Mucosa of descending colon (tissue), 3 donors: ENCODE measurements around the gene MYB. TPM values are rescaled to one million over a fixed set of nuclear protein-coding genes. Genes with fewer than 3 reads are reported as not detected.

ENCODE experiments used
- ATAC-seq: fragments of 200-7000 bp; cut with Tn5 transposase; one replicate; pipeline ENCODE4 v1.9.1; 2020; ENCODE audit warnings: mild to moderate bottlenecking, moderate library complexity
- DNase-seq, 3 donors: peaks; one replicate each; pipeline ENCODE4 v3.0.0-alpha.2; 2020
- H3K36me3 ChIP-seq: fragments of 200-600 bp; one replicate; pipeline ENCODE4 v1.8.0; 2021; ENCODE audit warnings: low read depth, mild to moderate bottlenecking
- H3K4me1 ChIP-seq: fragments of 200-600 bp; one replicate; pipeline ENCODE4 v1.8.0; 2021; ENCODE audit warnings: low read depth, mild to moderate bottlenecking
- H3K4me3 ChIP-seq: fragments of 200-600 bp; one replicate; pipeline ENCODE4 v1.8.0; 2021; ENCODE audit warnings: mild to moderate bottlenecking
- H3K9me3 ChIP-seq: fragments of 200-600 bp; one replicate; pipeline ENCODE4 v1.8.0; 2021; ENCODE audit warnings: mild to moderate bottlenecking
- intact Hi-C, 2 donors: fragments of 100-400 bp; cut with DNase I in 1 of 2; cut with micrococcal nuclease in 1 of 2; formaldehyde crosslinking; loops; one replicate each; pipeline versions ENCODE4 v1.11.0 to v1.11.1; 2022; cut with DNase I, micrococcal nuclease
- long read RNA-seq, 2 donors: library from polyadenylated mRNA; unstranded; transcript quantifications; one replicate each; pipeline ENCODE4 v2.0.0, GENCODE V29; 2019 to 2021
- total RNA-seq, 3 donors: library from RNA; stranded (reverse); fragmentation: NEBNext Ultra II Directional in 2 of 3; extraction: Animal tissue kit (Norgen Biotek cat#: 25700) in 2 of 3; gene quantifications; one replicate each; pipeline versions ENCODE4 v1.2.1 to v1.2.4, GENCODE V29; 2021 to 2023
- TF ChIP-seq, protein P1 (sequence below): fragments of 200-600 bp; IDR thresholded peaks from one replicate; pipeline ENCODE4 v1.8.0; 2022; ENCODE audit warnings: antibody characterized with exemption, mild to moderate bottlenecking
- donor health status: DM: no; HTN: no; CAD: no; lungs with moderate emphysema.
- donor health status: DM: no; HTN: no; CAD: no.
- donor health status: DM: no; HTN: yes; CAD: no.

Gene MYB
- 10 to 100 TPM; 26.5 to 82.8 (median 56.3) TPM for total RNA-seq
- long read RNA-seq, donor 1, transcript MYB-205 (15 exons, 3,302 nt) = major isoform, 8 of 13 reads
- long read RNA-seq, donor 1, partial matches to known transcripts = 1 of 13 reads
- long read RNA-seq, donor 1, other reads (novel, unspliced or antisense) = 1 of 13 reads
- long read RNA-seq, donor 2, partial matches to known transcripts = 2 of 7 reads
- long read RNA-seq, donor 2, other reads (novel, unspliced or antisense) = 4 of 7 reads

DNA sequence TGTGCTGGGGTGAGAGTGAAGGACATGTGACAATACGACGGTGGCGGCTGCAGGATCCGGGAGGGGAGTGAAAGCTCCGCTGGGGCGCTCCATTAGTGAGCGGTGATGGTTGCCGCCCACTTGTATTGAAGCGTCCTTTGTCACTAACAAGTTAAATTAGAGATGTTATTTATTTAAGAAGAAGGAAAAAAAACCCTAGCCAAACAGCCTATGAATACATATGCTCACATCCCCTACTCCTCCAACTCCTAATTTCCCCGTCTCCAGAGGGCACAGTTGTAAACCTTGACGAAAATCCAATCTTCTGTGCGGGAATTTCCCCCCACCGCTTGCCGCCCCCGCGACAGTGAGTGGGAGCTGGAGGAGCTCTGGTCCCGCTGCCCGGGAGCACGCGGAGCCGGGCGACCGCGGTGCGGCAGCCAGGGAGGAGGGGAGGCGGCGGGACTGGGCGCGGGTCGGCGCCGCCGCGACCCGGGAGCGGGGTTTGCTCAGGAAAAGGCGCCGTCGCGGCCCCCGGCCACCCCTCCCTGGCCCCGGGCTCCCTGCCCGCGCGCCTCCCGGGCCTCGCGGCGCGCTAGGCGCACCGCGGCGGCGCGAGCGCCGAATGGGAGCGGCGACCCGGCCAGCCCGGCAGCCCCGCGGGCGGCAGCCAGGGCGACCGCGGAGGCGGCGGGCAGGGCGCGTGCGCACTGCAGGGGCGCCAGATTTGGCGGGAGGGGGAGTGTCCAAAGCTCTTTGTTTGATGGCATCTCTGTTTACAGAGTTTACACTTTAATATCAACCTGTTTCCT lies at the start of gene MYB:
TSS of gene MYB (plus strand) at position 767 of the 791 bp plus-strand sequence. CDS start 206 bp downstream, outside the sequence.
- no peaks in the 10 kb centered on the region for H3K9me3 ChIP-seq
- TF ChIP-seq, protein P1, sequence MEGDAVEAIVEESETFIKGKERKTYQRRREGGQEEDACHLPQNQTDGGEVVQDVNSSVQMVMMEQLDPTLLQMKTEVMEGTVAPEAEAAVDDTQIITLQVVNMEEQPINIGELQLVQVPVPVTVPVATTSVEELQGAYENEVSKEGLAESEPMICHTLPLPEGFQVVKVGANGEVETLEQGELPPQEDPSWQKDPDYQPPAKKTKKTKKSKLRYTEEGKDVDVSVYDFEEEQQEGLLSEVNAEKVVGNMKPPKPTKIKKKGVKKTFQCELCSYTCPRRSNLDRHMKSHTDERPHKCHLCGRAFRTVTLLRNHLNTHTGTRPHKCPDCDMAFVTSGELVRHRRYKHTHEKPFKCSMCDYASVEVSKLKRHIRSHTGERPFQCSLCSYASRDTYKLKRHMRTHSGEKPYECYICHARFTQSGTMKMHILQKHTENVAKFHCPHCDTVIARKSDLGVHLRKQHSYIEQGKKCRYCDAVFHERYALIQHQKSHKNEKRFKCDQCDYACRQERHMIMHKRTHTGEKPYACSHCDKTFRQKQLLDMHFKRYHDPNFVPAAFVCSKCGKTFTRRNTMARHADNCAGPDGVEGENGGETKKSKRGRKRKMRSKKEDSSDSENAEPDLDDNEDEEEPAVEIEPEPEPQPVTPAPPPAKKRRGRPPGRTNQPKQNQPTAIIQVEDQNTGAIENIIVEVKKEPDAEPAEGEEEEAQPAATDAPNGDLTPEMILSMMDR = no peak
- DNase-seq (peak; percentile 81 to 90 (median 85)), ATAC-seq (peak; percentile 74)
- H3K36me3 ChIP-seq = no peaks in the 10 kb centered on the region
- intact Hi-C loops = no loop called here
- peak within 1 kb of the TSS; percentile 56 for H3K4me3 ChIP-seq
- peaks cover 4% of the 10 kb centered on the region for H3K4me1 ChIP-seq

DNA sequence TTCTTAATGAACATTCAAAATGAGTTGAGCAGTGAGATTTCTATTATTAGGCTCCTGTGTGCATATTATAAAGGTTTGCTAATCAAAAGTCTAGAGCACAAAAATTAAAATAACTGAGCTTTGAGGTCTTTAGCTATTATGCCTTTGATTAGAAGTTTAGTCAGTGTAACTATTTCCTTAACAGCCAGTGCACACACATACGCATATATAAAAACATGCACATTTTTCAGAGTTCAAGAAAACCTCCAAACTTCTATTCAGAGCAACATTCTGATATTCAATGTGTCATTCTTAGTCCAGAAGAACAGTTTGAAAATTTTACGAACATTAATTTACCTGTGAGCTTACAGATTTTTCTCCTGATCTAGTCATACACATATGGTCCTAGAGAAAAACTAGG lies 48.3 kb upstream of the MYB start:
- Histone ChIP-seq H3K9me3 (no peaks in the 10 kb centered on the region), H3K4me3 (no peak overlapping the region), H3K4me1 (no peaks in the 10 kb centered on the region), H3K36me3 (no peaks in the 10 kb centered on the region)
- DNase-seq = no peak
- intact Hi-C loops = no loop called here
- no peak for ATAC-seq
- TF ChIP-seq, protein P1 = no peak

DNA sequence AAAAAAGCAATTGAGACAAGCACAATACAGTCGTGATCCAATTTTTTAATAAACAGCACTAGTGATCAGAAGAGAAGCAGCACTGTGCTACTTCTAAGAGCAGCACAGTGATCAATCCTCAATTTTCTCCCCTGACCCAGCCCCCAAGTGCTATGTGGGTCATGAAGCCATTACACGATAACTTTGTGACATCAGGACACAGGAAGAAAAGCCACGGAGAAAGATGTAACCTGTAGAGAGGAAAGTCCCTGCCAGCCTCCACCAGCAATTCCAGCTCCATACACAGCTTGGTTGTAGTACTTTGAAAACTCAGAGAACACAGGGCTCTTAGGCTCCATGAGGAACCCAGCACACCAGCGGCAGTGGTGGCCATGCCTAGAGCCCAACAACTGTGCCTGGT lies 45.3 kb upstream of the MYB start:
- ATAC-seq = no peak
- no peaks in the 10 kb centered on the region for H3K9me3 ChIP-seq
- no peaks in the 10 kb centered on the region for H3K4me1 ChIP-seq
- H3K4me3 ChIP-seq = no peak overlapping the region
- intact Hi-C loops = no loop called here
- no peak for DNase-seq
- no peaks in the 10 kb centered on the region for H3K36me3 ChIP-seq
- TF ChIP-seq, protein P1 = no peak

DNA sequence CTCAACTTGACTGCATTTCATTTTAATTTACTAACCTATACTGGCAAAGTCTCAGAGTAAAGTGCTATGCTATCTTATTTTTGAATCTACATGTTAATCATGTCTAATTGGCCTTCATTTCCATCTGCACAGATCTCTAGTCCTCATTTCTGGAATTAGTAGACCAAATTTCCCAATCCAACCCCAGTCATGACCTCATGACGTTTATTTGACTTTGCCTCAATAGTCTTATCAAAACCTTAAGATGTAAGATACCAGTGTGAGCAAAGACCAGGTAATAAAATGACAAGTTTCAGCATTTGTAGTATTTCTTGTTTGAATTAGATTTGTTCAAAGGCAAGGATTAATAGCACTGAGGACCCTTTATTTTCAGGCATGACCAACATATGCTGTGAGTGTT lies 43.3 kb upstream of the MYB start:
- H3K9me3 ChIP-seq = no peaks in the 10 kb centered on the region
- intact Hi-C loops = no loop called here
- no peak overlapping the region for H3K4me3 ChIP-seq
- H3K4me1 ChIP-seq = no peaks in the 10 kb centered on the region
- no peaks in the 10 kb centered on the region for H3K36me3 ChIP-seq
- no peak for DNase-seq
- ATAC-seq = no peak
- TF ChIP-seq, protein P1 = no peak

DNA sequence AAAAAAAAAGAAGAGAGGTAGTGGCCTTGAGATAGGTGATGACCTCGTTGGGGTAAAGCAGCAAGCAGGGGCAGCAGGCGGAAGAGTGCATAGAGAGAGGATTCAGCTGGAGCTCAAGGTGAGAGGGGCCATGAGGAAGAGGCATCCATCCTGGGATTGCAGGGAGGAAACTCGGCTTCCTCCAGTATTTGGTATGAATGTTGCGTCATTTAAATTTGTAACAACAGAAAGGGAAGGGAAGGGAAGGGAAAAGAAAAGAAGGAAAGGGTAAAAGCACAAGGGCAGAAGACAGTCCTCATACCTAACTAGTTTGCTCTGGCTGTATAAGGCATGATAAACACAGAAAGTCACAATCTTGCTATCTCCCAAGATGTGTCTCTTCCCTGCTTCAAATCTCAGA lies 39.9 kb upstream of the MYB start:
- intact Hi-C loops = no loop called here
- TF ChIP-seq, protein P1 = no peak
- ATAC-seq = no peak
- no peaks in the 10 kb centered on the region for H3K36me3 ChIP-seq
- DNase-seq = no peak
- no peaks in the 10 kb centered on the region for H3K9me3 ChIP-seq
- H3K4me1 ChIP-seq = no peaks in the 10 kb centered on the region
- H3K4me3 ChIP-seq = no peak overlapping the region
